Endothelial cell of umbilical vein (primary cell): ENCODE measurements around the gene THEMIS2. TPM values are rescaled to one million over a fixed set of nuclear protein-coding genes. Genes with fewer than 3 reads are reported as not detected.
"Not testable (repeated sequence)": the region's sequence is repeated elsewhere in the genome, so short reads cannot be mapped to it uniquely, and the experiment has no call there.

Source experiments
- BruUV-seq: library from RNA; stranded (reverse); fragments of 400-500 nt; replicated peaks from 2 replicates; lab custom pipeline; 2021; lab: Mats Ljungman, UMichigan
- CTCF ChIA-PET: fragments of 300-600, 350-600 bp; sonication (Branson Sonifier 250); formaldehyde crosslinking; loops from one replicate; lab custom pipeline; 2021; ENCODE audit warnings: antibody characterized with exemption, inconsistent platforms; lab: Charles Lee
- POLR2A ChIA-PET: fragments of 300-600, 350-600 bp; sonication (Branson Sonifier 250); formaldehyde crosslinking; loops from one replicate; lab custom pipeline; 2021; ENCODE audit warnings: antibody characterized with exemption, inconsistent platforms; lab: Charles Lee
- DNase-seq: peaks from one replicate; pipeline ENCODE4 v3.0.0-alpha.2; 2011; ENCODE audit warnings: low read depth, low spot score
- FAIRE-seq: peaks from 2 replicates; lab custom pipeline; 2011; peaks lifted over from hg19 to GRCh38; lab: Jason Lieb, UNC
- H2AFZ ChIP-seq: 2 replicates; pipeline ENCODE4 v1.6.0; 2012; ENCODE audit warnings: low read depth, low read length, control low read depth, inconsistent platforms
- H3K27ac ChIP-seq: 2 replicates; pipeline ENCODE4 v1.5.1; 2011; ENCODE audit warnings: low read depth, mild to moderate bottlenecking, control low read depth, low read length, moderate library complexity; ENCODE audit not compliant: insufficient read depth
- H3K27me3 ChIP-seq, 2 experiments: 2 replicates each; pipeline versions ENCODE4 v1.6.0 to v1.6.1; 2011; ENCODE audit warnings: low read length in 2 of 2, mixed read lengths in 1 of 2; ENCODE audit not compliant: control insufficient read depth in 2 of 2, insufficient read depth in 2 of 2
- H3K36me3 ChIP-seq, 2 experiments: 2 replicates in 1 of 2; 3 replicates in 1 of 2; pipeline ENCODE4 v1.5.1; 2011; ENCODE audit warnings: low read length in 2 of 2, mild to moderate bottlenecking in 1 of 2, moderate library complexity in 1 of 2; ENCODE audit not compliant: control insufficient read depth in 2 of 2, insufficient read depth in 2 of 2; ENCODE audit errors: extremely low read depth in 1 of 2
- H3K4me1 ChIP-seq: 3 replicates; pipeline ENCODE4 v1.5.1; 2011; ENCODE audit warnings: mild to moderate bottlenecking, low read length; ENCODE audit not compliant: control insufficient read depth, insufficient read depth; ENCODE audit errors: extremely low read depth
- H3K4me2 ChIP-seq: 2 replicates; pipeline ENCODE4 v1.6.1; 2011; ENCODE audit warnings: low read length, control low read depth, mixed read lengths; ENCODE audit not compliant: insufficient read depth
- H3K4me3 ChIP-seq, 3 experiments: fragments of 200-600 bp in 1 of 3; sonication (generic), shearing (Covaris generic) in 1 of 3; replicated peaks in 1 of 3; 2 replicates each; pipeline ENCODE4 v1.5.1; 2011 to 2016; ENCODE audit warnings: control low read depth in 3 of 3, low read length in 3 of 3, mild to moderate bottlenecking in 2 of 3, inconsistent platforms in 1 of 3, low read depth in 1 of 3, moderate library complexity in 1 of 3; ENCODE audit not compliant: insufficient read depth in 1 of 3
- H3K79me2 ChIP-seq: 2 replicates; pipeline ENCODE4 v1.6.0; 2012; ENCODE audit warnings: low read length, inconsistent platforms; ENCODE audit not compliant: control insufficient read depth, insufficient read depth
- H3K9ac ChIP-seq: replicated peaks from 2 replicates; pipeline ENCODE3; 2011; ENCODE audit warnings: low read length, control low read depth; ENCODE audit not compliant: insufficient read depth; ENCODE audit errors: extremely low read depth
- H3K9me1 ChIP-seq: replicated peaks from 3 replicates; pipeline ENCODE4 v1.6.0; 2011; ENCODE audit warnings: mild to moderate bottlenecking, low read length; ENCODE audit not compliant: control insufficient read depth, insufficient read depth; ENCODE audit errors: extremely low read depth
- H3K9me3 ChIP-seq: replicated peaks from 2 replicates; pipeline ENCODE4 v1.5.1; 2012; ENCODE audit warnings: low read length, inconsistent platforms; ENCODE audit not compliant: control insufficient read depth, insufficient read depth
- H4K20me1 ChIP-seq: replicated peaks from 2 replicates; pipeline ENCODE3; 2011; ENCODE audit warnings: mild to moderate bottlenecking, low read length; ENCODE audit not compliant: control insufficient read depth, insufficient read depth; ENCODE audit errors: extremely low read depth
- FOS ChIP-seq: IDR thresholded peaks from 2 replicates; pipeline ENCODE4 v1.6.1; 2011; ENCODE audit warnings: mild to moderate bottlenecking, low read length, moderate library complexity, borderline replicate concordance; ENCODE audit not compliant: insufficient read depth
- JUN ChIP-seq: IDR thresholded peaks from 2 replicates; pipeline ENCODE4 v1.6.1; 2011; ENCODE audit warnings: borderline replicate concordance, low read depth; ENCODE audit not compliant: insufficient read length, insufficient read depth
- MYC ChIP-seq: IDR thresholded peaks from one replicate; pipeline ENCODE4 v1.6.1; 2011; ENCODE audit warnings: mild to moderate bottlenecking, low read depth, low read length
- POLR2A ChIP-seq: IDR thresholded peaks from 2 replicates; pipeline ENCODE4 v1.6.1; 2012; ENCODE audit warnings: low read depth, mild to moderate bottlenecking, control low read depth, low read length
- dilution Hi-C: fragments of 300-500 bp; cut with MboI; formaldehyde crosslinking; loops from one replicate; pipeline ENCODE4 v1.15.0; 2019; ENCODE audit warnings: low sequenced_read_pairs; ENCODE audit not compliant: extremely low pct_ligation_motif_present
- intact Hi-C: fragments of 100-400 bp; cut with micrococcal nuclease; formaldehyde crosslinking; loops from one replicate; pipeline ENCODE4 v1.10.0; 2022
- polyA plus RNA-seq, 4 experiments: library from polyadenylated mRNA; depleted of rRNA in 3 of 4; stranded (reverse) in 3 of 4; unstranded in 1 of 4; fragments of >200 nt; gene quantifications; 2 replicates each; pipeline versions ENCODE4 v1.2.1 to v1.2.3, GENCODE V29; 2011 to 2012; ENCODE audit warnings: missing spikeins in 1 of 4
- total RNA-seq: library from RNA; stranded (reverse); gene quantifications from 2 replicates; pipeline ENCODE4 v1.2.3, GENCODE V29; 2021
- TF ChIP-seq, protein P1 (sequence below), 2 donors: IDR thresholded peaks; 1 replicate in 1 of 2; 2 replicates in 1 of 2; pipeline ENCODE4 v1.5.1; 2011; ENCODE audit warnings: low read length in 2 of 2, mild to moderate bottlenecking in 2 of 2, moderate library complexity in 2 of 2, control low read depth in 1 of 2, inconsistent platforms in 1 of 2, low read depth in 1 of 2; ENCODE audit not compliant: insufficient read depth in 1 of 2; ENCODE audit errors: extremely low read depth in 1 of 2
- TF ChIP-seq, protein P2 (sequence below): IDR thresholded peaks from 2 replicates; pipeline ENCODE4 v1.6.1; 2011; ENCODE audit not compliant: insufficient read depth, insufficient read length

THEMIS2 gene
- total and polyA plus RNA-seq, 2 donors (not counting 3 experiments of a cell fraction or from before 2014, with no cell fraction given): 11.1 to 15.7 TPM

DNA sequence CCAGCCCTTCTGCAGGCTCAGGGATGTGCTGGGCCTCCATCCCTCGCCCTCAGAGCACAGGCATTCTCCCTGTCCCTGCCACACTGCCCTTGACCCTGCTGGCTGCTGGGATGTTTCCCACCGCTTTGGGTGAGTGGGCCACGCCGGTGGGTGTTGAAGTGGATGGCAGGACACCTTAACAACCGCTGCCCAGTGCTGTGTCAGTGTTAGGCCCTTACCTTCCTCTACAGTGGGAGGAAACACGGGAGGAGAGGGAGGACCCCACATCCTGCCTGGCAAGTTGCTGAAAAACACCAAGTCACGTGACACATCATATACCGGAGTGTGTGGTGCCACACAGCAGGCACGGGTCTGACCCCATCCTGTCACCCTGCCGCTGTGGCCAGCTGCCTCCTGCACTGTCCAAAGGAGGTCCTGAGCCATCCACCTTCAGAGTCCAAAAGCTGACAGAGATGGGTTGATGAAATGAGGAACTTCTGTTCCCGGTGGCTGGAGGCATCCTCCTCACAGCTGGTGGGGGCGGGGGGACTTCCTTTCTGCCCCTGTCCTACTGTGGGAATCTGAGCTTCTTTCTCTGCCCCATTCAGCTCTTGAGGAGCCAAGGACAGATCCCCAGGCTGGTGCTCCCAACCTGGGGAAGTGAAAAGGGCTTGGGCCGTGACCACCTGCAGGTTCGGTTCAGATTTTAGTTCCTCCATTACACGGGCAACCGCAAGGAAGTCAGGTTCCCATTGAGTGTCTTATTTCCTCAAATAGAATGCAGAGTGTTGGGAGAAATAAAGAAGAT, 3.2 kb upstream of the THEMIS2 start:
- H4K20me1 ChIP-seq: no peaks in the 10 kb centered on the region
- no peak overlapping the region for H3K4me2 ChIP-seq
- no peak overlapping the region for H3K9ac ChIP-seq
- DNase-seq: peak; percentile 33
- peak overlapping the region; percentile 12 for H2AFZ ChIP-seq
- no peaks in the 10 kb centered on the region for H3K9me1 ChIP-seq
- intact Hi-C loops (no loop called here), dilution Hi-C loops (no loop called here)
- no peaks in the 10 kb centered on the region for H3K9me3 ChIP-seq
- BruUV-seq: no TSS peak
- no peak for TF ChIP-seq MYC
- TF ChIP-seq, protein P1, sequence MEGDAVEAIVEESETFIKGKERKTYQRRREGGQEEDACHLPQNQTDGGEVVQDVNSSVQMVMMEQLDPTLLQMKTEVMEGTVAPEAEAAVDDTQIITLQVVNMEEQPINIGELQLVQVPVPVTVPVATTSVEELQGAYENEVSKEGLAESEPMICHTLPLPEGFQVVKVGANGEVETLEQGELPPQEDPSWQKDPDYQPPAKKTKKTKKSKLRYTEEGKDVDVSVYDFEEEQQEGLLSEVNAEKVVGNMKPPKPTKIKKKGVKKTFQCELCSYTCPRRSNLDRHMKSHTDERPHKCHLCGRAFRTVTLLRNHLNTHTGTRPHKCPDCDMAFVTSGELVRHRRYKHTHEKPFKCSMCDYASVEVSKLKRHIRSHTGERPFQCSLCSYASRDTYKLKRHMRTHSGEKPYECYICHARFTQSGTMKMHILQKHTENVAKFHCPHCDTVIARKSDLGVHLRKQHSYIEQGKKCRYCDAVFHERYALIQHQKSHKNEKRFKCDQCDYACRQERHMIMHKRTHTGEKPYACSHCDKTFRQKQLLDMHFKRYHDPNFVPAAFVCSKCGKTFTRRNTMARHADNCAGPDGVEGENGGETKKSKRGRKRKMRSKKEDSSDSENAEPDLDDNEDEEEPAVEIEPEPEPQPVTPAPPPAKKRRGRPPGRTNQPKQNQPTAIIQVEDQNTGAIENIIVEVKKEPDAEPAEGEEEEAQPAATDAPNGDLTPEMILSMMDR (IDR thresholded peaks at IDR 0.05; ENCODE audit: extremely low read depth in 1 of 2, insufficient read depth in 1 of 2, low read depth in 1 of 2, low read length in 2 of 2): no peak
- TF ChIP-seq POLR2A: no peak
- TF ChIP-seq FOS: no peak
- no peak for TF ChIP-seq JUN
- no peaks in the 10 kb centered on the region for H3K36me3 ChIP-seq
- no peak overlapping the region for H3K27ac ChIP-seq
- ChIA-PET POLR2A (no interaction called here), CTCF (interaction anchor here (1.1 kb wide), 1 partner anchor 40 kb away, joined by 3 read pairs; no protein-coding TSS in a partner anchor)
- H3K27me3 ChIP-seq: no peaks in the 10 kb centered on the region
- H3K4me3 ChIP-seq: no peak overlapping the region
- H3K4me1 ChIP-seq: peaks cover 7% of the 10 kb centered on the region
- no peak for FAIRE-seq
- H3K79me2 ChIP-seq: no peaks in the 10 kb centered on the region

DNA sequence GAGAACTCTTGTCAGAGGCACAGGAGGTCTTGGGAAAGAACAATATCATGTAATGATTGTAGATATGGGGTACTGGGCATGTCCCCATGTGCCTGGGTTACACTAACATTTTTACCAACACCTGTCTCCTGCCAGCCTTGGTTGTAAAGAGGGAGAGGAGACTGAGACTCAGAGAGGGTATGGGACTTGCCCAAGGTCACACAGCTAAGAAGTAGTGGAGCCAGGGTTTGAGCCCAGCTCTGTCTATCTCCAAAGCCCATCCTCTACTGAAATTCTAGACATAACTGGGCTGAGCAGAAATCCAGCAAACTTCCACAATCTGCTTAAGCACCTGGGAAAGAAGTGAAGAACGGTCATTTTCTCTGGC, 2.6 kb upstream of the THEMIS2 start:
- Histone ChIP-seq H3K9me3 (no peaks in the 10 kb centered on the region), H3K27me3 (no peaks in the 10 kb centered on the region), H3K27ac (no peak overlapping the region), H2AFZ (no peak overlapping the region), H3K36me3 (no peaks in the 10 kb centered on the region), H3K4me1 (peaks cover 7% of the 10 kb centered on the region), H3K79me2 (no peaks in the 10 kb centered on the region), H3K9me1 (no peaks in the 10 kb centered on the region), H3K4me3 (no peak overlapping the region), H3K4me2 (no peak overlapping the region), H4K20me1 (no peaks in the 10 kb centered on the region), H3K9ac (no peak overlapping the region)
- FAIRE-seq (no peak), DNase-seq (no peak)
- intact Hi-C loops (loop anchor here (5.0 kb wide), 1 partner anchor 608 kb away; no protein-coding TSS in a partner anchor), dilution Hi-C loops (no loop called here)
- ChIA-PET CTCF (interaction anchor here (1.1 kb wide), 1 partner anchor 40 kb away, joined by 3 read pairs; no protein-coding TSS in a partner anchor), POLR2A (no interaction called here)
- BruUV-seq: no TSS peak
- TF ChIP-seq, protein P2, sequence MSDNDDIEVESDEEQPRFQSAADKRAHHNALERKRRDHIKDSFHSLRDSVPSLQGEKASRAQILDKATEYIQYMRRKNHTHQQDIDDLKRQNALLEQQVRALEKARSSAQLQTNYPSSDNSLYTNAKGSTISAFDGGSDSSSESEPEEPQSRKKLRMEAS: no peak

DNA sequence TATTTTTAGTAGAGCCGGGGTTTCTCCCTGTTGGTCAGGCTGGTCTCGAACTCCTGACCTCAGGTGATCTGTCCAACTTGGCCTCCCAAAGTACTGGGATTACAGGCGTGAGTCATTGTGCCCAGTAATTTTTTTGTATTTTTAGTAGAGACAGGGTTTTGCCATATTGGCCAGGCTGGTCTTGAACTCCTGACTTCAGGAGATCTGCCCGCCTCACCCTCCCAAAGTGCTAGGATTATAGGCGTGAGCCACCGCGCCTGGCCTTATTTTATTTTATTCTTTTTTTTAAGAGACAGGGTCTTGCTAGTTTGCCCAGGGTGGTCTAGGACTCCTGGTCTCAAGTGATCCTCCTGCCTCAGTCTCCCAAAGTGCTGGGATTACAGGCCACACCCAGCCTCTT, 1.3 kb upstream of the THEMIS2 start:
- dilution Hi-C loops, H3K4me3 ChIP-seq, H3K27ac ChIP-seq, H2AFZ ChIP-seq, H3K9me3 ChIP-seq, BruUV-seq, H3K4me1 ChIP-seq, H3K9me1 ChIP-seq, POLR2A ChIA-PET, DNase-seq, H3K36me3 ChIP-seq, H3K79me2 ChIP-seq, H4K20me1 ChIP-seq, H3K4me2 ChIP-seq, FAIRE-seq, H3K27me3 ChIP-seq, H3K9ac ChIP-seq: not testable (repeated sequence)
- intact Hi-C loops: loop anchor here (5.0 kb wide), 1 partner anchor 606 kb away; no protein-coding TSS in a partner anchor
- CTCF ChIA-PET: interaction anchor here (0.6 kb wide), 1 partner anchor 180 kb away, joined by 3 read pairs; no protein-coding TSS in a partner anchor
